Measurements from ENCODE around the gene NOTCH2.

NOTCH2 gene

DNA sequence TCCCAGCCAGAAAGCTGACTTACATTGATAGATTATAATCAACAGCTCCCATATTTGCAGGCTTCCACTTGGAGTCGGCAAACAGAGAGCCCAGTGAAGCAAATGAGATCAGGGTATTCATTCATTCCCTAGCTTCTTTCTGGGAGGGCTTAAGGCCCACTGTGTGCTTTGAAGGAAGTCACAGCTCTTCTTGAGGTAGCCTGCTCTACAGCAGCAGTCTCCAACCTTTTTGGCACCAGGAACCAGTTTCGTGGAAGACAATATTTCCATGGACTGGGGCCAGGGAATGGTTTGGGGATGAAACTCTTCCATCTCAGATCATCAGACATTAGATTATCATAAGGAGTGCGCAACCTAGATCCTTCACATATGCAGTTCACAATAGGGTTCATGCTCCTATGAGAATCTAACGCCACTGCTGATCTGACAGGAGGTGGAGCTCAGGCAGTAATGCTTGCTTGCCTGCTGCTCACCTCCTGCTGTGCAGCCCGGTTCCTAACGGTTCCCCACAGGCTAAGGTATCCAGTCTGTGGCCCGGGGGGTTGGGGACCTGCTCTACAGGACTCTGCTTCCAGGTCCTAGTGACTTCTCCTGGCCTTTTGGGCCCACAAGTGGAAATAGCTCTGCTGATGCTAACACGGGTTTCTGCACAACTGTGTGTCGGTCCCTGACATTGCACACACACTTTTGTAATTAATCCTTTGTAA, 159.4 kb downstream of the NOTCH2 start:
- TF ChIP-seq, protein P1, sequence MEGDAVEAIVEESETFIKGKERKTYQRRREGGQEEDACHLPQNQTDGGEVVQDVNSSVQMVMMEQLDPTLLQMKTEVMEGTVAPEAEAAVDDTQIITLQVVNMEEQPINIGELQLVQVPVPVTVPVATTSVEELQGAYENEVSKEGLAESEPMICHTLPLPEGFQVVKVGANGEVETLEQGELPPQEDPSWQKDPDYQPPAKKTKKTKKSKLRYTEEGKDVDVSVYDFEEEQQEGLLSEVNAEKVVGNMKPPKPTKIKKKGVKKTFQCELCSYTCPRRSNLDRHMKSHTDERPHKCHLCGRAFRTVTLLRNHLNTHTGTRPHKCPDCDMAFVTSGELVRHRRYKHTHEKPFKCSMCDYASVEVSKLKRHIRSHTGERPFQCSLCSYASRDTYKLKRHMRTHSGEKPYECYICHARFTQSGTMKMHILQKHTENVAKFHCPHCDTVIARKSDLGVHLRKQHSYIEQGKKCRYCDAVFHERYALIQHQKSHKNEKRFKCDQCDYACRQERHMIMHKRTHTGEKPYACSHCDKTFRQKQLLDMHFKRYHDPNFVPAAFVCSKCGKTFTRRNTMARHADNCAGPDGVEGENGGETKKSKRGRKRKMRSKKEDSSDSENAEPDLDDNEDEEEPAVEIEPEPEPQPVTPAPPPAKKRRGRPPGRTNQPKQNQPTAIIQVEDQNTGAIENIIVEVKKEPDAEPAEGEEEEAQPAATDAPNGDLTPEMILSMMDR (IDR thresholded peaks at IDR 0.05): no peak
- no peak for DNase-seq
- peaks cover 7% of the 10 kb centered on the region for H3K4me1 Mint-ChIP-seq
- no peak overlapping the region for H3K4me3 Mint-ChIP-seq
- H3K27me3 Mint-ChIP-seq (ENCODE audit: low read depth, poor library complexity): no peaks in the 10 kb centered on the region
- H3K9me3 Mint-ChIP-seq: peaks cover 9% of the 10 kb centered on the region
- H3K27ac Mint-ChIP-seq: peak overlapping the region; percentile 67
- H3K36me3 Mint-ChIP-seq (ENCODE audit: low read depth): peaks cover 31% of the 10 kb centered on the region

DNA sequence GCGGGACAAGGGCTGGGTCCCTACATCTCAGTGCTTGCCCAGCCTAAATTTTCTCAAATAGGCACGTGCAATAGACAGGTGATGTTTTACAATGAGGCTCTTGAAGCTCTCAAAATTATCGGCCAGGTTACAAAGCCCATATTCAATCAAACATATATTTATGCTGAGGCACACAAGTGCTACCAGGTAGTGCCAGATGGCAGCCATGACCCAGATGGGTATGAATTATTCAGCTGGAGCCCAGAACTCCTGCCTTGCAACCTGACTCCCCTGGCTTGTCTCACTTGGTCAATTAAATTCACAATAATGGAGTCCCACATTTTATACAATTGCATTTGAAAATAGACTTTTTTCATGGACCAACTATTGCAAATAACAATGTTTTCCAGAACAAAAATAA, 160.8 kb downstream of the NOTCH2 start:
- Mint-ChIP-seq H3K27ac (no peak overlapping the region), H3K9me3 (peaks cover 14% of the 10 kb centered on the region), H3K4me3 (no peak overlapping the region), H3K36me3 (ENCODE audit: low read depth) (peaks cover 18% of the 10 kb centered on the region), H3K4me1 (peaks cover 7% of the 10 kb centered on the region), H3K27me3 (ENCODE audit: low read depth, poor library complexity) (peaks cover 5% of the 10 kb centered on the region)
- TF ChIP-seq, protein P1 (IDR thresholded peaks at IDR 0.05): no peak
- no peak for DNase-seq

DNA sequence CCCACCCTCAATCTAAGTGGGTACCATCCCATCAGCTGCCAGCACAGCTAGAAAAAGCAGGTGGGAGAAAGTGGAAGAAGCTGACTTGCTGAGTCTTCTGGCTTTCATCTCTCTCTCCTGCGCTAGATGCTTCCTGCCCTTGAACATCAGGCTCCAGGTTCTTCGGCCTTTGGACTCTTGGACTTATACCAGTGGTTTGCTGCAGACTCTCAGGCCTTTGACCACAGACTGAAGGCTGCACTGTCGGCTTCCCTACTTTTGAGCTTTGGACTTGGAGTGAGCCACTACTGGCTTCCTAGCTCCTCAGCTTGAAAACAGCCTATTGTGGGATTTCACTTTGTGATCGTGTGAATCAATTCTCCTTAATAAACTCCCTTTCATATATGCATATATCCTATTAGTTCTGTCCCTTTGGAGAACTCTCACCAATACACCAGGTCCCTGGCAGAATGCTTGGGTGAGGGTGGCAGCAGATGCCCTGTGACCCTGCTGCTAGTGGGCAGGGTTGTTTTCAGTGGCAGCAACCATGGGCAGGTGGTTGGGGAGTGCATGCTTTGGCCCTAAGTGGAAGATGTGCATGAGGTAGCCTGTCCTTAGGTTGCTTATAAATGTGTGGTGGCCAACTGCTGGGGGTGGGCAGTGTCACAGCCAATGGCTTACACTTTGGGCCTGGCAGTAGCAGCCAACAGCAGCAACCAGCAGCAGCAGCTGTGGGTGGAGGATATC, 162.4 kb downstream of the NOTCH2 start:
- H3K4me3 Mint-ChIP-seq: no peak overlapping the region
- peaks cover 7% of the 10 kb centered on the region for H3K4me1 Mint-ChIP-seq
- TF ChIP-seq, protein P1 (IDR thresholded peaks at IDR 0.05): no peak
- peaks cover 14% of the 10 kb centered on the region for H3K9me3 Mint-ChIP-seq
- H3K36me3 Mint-ChIP-seq (ENCODE audit: low read depth): peaks cover 5% of the 10 kb centered on the region
- no peak overlapping the region for H3K27ac Mint-ChIP-seq
- H3K27me3 Mint-ChIP-seq (ENCODE audit: low read depth, poor library complexity): peaks cover 6% of the 10 kb centered on the region
- no peak for DNase-seq

DNA sequence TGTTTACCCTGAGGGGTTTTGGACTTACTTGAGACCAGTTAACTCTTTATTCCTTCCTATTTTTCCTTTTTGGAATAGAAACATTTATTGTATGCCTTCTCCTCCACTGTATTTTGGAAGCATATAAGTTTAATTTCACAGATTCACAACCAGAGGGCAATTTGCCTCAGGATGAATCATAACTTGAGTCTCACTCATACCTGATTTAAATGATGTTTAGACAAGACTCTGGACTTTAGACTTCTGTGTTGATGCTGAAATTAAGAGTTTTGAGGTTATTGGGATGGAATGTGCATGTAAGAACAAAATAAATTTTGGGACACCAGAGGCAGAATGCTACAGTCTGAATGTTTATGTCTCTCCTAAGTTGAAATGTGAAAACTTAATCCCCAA, 166.0 kb downstream of the NOTCH2 start:
- H3K27ac Mint-ChIP-seq: no peak overlapping the region
- peaks cover 10% of the 10 kb centered on the region for H3K27me3 Mint-ChIP-seq (ENCODE audit: low read depth, poor library complexity)
- DNase-seq: no peak
- peaks cover 14% of the 10 kb centered on the region for H3K9me3 Mint-ChIP-seq
- TF ChIP-seq, protein P1 (IDR thresholded peaks at IDR 0.05): no peak
- H3K4me1 Mint-ChIP-seq: no peaks in the 10 kb centered on the region
- peaks cover 5% of the 10 kb centered on the region for H3K36me3 Mint-ChIP-seq (ENCODE audit: low read depth)
- no peak overlapping the region for H3K4me3 Mint-ChIP-seq

DNA sequence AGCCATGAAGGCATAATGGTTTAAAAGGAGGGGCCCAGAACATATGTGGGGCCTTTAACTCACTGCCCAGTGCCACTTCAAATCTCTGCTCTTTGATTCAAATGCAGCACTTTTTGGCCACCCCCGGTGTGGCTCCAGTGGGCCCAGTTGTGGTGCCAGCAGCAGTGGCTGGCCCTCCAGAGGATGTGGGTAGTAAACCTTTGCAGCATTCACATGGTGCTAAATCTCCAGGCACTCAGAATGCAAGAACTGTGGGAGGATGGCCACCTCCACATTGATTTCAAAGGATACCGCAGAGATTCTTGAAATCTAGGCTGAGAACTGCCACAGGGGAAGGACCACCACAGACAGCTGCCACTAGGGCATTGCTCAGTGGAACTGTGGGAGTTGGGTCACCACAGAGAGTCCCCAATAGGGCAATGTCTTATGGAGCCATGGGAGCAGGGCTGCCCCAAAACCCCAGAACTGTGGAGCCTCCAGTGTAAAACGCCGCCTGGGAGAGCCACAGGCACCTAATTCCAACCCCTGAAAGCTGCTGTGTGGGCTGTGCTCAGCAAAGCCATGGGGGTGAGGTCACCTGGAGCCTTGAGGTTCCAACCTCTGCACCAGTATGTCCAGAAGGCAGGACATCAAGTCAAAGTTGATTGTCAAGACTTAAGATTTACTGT, 166.6 kb downstream of the NOTCH2 start:
- Mint-ChIP-seq H3K27ac (no peak overlapping the region), H3K4me3 (no peak overlapping the region), H3K4me1 (no peaks in the 10 kb centered on the region), H3K36me3 (ENCODE audit: low read depth) (peaks cover 5% of the 10 kb centered on the region), H3K9me3 (peaks cover 14% of the 10 kb centered on the region), H3K27me3 (ENCODE audit: low read depth, poor library complexity) (peaks cover 10% of the 10 kb centered on the region)
- DNase-seq: no peak
- TF ChIP-seq, protein P1 (IDR thresholded peaks at IDR 0.05): no peak

Data from nephron progenitor cell (in vitro differentiated cells).